ENCODE results near the gene NIT1. TPM values are rescaled to one million over a fixed set of nuclear protein-coding genes. Genes with fewer than 3 reads are reported as not detected.

Gene NIT1
- total and polyA plus RNA-seq, 2 of the 8 experiments (the other 6 are each of a cell fraction or from before 2014, with no cell fraction given): 33.0 to 40.4 TPM

DNA sequence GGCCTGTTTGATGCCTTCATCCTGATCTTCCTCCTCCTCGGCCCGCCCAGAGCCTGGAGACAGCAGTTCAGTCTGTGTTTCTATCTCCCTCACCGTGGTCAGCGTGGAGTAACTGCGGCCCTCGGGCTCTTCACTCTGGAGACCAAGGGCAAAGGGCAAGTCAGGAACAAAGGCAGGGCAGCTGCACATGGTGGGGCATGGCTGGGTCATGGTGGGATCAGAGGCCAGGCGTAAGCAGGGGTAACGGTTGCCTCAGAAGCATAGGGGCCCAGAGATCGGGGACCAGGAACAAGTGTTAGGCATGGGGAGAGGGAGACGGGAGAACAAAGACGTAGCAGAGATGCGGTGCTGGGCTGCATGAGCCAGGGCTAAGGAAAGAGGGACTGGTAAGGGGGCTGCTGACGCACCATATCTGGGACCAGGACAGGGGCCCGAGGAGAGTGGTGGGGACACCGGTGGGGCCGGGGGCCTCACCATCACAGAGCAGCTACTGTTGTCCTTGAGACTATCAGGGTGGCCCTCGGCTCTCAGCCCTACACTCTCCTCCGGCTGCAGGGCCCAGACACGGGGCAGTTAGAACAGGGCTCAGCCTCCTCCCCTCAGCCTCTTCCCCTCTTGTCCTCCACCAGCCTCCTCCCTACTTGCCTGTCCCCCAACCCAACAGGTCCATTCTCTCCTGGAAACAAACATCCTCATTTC, 45.0 kb upstream of the NIT1 start (continued):
- TF ChIP-seq CHD2 (IDR thresholded peaks at IDR 0.05; ENCODE audit: low read length): no peak
- TF ChIP-seq SRF (IDR thresholded peaks at IDR 0.05; ENCODE audit: low read depth, low read length): no peak
- TF ChIP-seq POU5F1 (IDR thresholded peaks at IDR 0.05; ENCODE audit: low read depth, low read length): no peak

Data from H1 (cell line).